Subcutaneous adipose tissue (tissue), 4 donors: Measurements from ENCODE around the gene LGALS9. TPM values are rescaled to one million over a fixed set of nuclear protein-coding genes. Genes with fewer than 3 reads are reported as not detected.

ENCODE experiments used
- CTCF ChIP-seq: fragments of 450-650 bp; IDR thresholded peaks from one replicate; pipeline ENCODE4 v1.5.1; 2016; ENCODE audit warnings: low read depth, mild to moderate bottlenecking, control low read depth, antibody characterized with exemption, moderate library complexity
- total RNA-seq, 4 donors: library from RNA; depleted of rRNA; stranded (reverse); fragments of >200 nt; gene quantifications; one replicate each; pipeline ENCODE4 v1.1.0, GENCODE V29; 2016

Gene LGALS9
- total RNA-seq, 4 donors from 2014 or later = 32.6 to 174 (median 57.1) TPM

GRCh38 chr17:27631411-27631760 is 398 bp downstream of the LGALS9 start:
- TF ChIP-seq CTCF = no peak

- no peak for TF ChIP-seq CTCF
These were observed 1.1 kb downstream of the LGALS9 start for GRCh38 chr17:27631897-27632725.

GRCh38 chr17:27633312-27634025 is 2.5 kb downstream of the LGALS9 start:
- TF ChIP-seq CTCF = no peak

- TF ChIP-seq CTCF = no peak
These were observed 3.0 kb downstream of the LGALS9 start for GRCh38 chr17:27634026-27634335.

- no peak for TF ChIP-seq CTCF
These were observed 3.8 kb downstream of the LGALS9 start for GRCh38 chr17:27634776-27635175.

GRCh38 chr17:27635275-27635823 is 4.4 kb downstream of the LGALS9 start:
- TF ChIP-seq CTCF = no peak

GRCh38 chr17:27640790-27641189 is 9.8 kb downstream of the LGALS9 start:
- TF ChIP-seq CTCF = no peak
